IMR-90 (cell line): ENCODE results near the gene LHPP. TPM values are rescaled to one million over a fixed set of nuclear protein-coding genes. Genes with fewer than 3 reads are reported as not detected.

ENCODE experiments used
- ATAC-seq: fragments of 200-7000 bp; cut with Tn5 transposase; 2 replicates; pipeline ENCODE4 v1.9.1; 2020; ENCODE audit warnings: low read depth, mild to moderate bottlenecking, moderate library complexity
- BruUV-seq: library from RNA; stranded (reverse); fragments of 400-500 nt; replicated peaks from 2 replicates; lab custom pipeline; 2021; lab: Mats Ljungman, UMichigan
- CTCF ChIA-PET: fragments of 300-600 bp; formaldehyde crosslinking; extraction: SDS; loops from one replicate; lab custom pipeline; 2021; ENCODE audit warnings: antibody characterized with exemption; lab: Yijun Ruan, JAX
- POLR2A ChIA-PET: fragments of 300-600 bp; sonication (Branson Sonifier 250); formaldehyde crosslinking; loops from one replicate; lab custom pipeline; 2022; ENCODE audit warnings: antibody characterized with exemption; ENCODE audit not compliant: unreplicated experiment; lab: Charles Lee
- DNase-seq: peaks from one replicate; pipeline ENCODE4 v3.0.0; 2013
- H2AFZ ChIP-seq: replicated peaks from 2 replicates; pipeline ENCODE3; 2013; ENCODE audit warnings: low read length, mild to moderate bottlenecking; ENCODE audit not compliant: poor library complexity
- H2AK5ac ChIP-seq: 2 replicates; pipeline ENCODE4 v1.6.1; 2013; ENCODE audit warnings: low read depth, low read length, inconsistent platforms
- H2AK9ac ChIP-seq: replicated peaks from 2 replicates; pipeline ENCODE3; 2013; ENCODE audit warnings: mild to moderate bottlenecking, low read depth, low read length, moderate library complexity; ENCODE audit not compliant: poor library complexity
- H2BK120ac ChIP-seq: 2 replicates; pipeline ENCODE4 v1.6.1; 2013; ENCODE audit warnings: low read depth, low read length, inconsistent platforms
- H2BK15ac ChIP-seq: 3 replicates; pipeline ENCODE4 v1.6.1; 2013; ENCODE audit warnings: low read depth, low read length, inconsistent platforms
- H2BK20ac ChIP-seq: 2 replicates; pipeline ENCODE4 v1.6.1; 2013; ENCODE audit warnings: low read depth, mild to moderate bottlenecking, inconsistent platforms, low read length, moderate library complexity
- H2BK5ac ChIP-seq: 2 replicates; pipeline ENCODE4 v1.6.1; 2013; ENCODE audit warnings: mild to moderate bottlenecking, low read depth, low read length, inconsistent platforms; ENCODE audit not compliant: poor library complexity, severe bottlenecking
- H3K14ac ChIP-seq: replicated peaks from 2 replicates; pipeline ENCODE4 v1.6.1; 2013; ENCODE audit warnings: low read depth, low read length, inconsistent platforms
- H3K18ac ChIP-seq: 2 replicates; pipeline ENCODE4 v1.6.1; 2013; ENCODE audit warnings: low read depth, low read length, control low read depth
- H3K23ac ChIP-seq: 2 replicates; pipeline ENCODE4 v1.6.1; 2013; ENCODE audit warnings: low read depth, low read length, inconsistent platforms
- H3K27ac ChIP-seq: 2 replicates; pipeline ENCODE4 v1.5.1; 2013; ENCODE audit warnings: mild to moderate bottlenecking, control low read depth, low read length; ENCODE audit not compliant: insufficient read depth
- H3K27me3 ChIP-seq: 2 replicates; pipeline ENCODE4 v1.6.1; 2013; ENCODE audit warnings: low read length; ENCODE audit not compliant: control insufficient read depth, insufficient read depth
- H3K36me3 ChIP-seq: 2 replicates; pipeline ENCODE4 v1.6.1; 2013; ENCODE audit warnings: low read length, mixed read lengths; ENCODE audit not compliant: control insufficient read depth, insufficient read depth
- H3K4ac ChIP-seq: 2 replicates; pipeline ENCODE4 v1.6.1; 2013; ENCODE audit warnings: low read depth, low read length, inconsistent platforms
- H3K4me1 ChIP-seq: 2 replicates; pipeline ENCODE4 v1.6.1; 2013; ENCODE audit warnings: low read length, mixed read lengths; ENCODE audit not compliant: control insufficient read depth, insufficient read depth
- H3K4me2 ChIP-seq: 2 replicates; pipeline ENCODE4 v1.6.1; 2013; ENCODE audit warnings: low read depth, mild to moderate bottlenecking, control low read depth, low read length, moderate library complexity
- H3K4me3 ChIP-seq: 2 replicates; pipeline ENCODE4 v1.5.1; 2013; ENCODE audit warnings: low read depth, mild to moderate bottlenecking, control low read depth, low read length, moderate library complexity; ENCODE audit not compliant: insufficient read depth
- H3K56ac ChIP-seq: 2 replicates; pipeline ENCODE4 v1.6.1; 2013; ENCODE audit warnings: low read length, inconsistent platforms; ENCODE audit not compliant: insufficient read depth; ENCODE audit errors: extremely low read depth
- H3K79me1 ChIP-seq, 2 experiments: 2 replicates each; pipeline ENCODE4 v1.6.1; 2013; ENCODE audit warnings: low read length in 2 of 2, inconsistent platforms in 1 of 2, low read depth in 1 of 2
- H3K9ac ChIP-seq: 2 replicates; pipeline ENCODE4 v1.6.1; 2013; ENCODE audit warnings: low read depth, low read length, control low read depth
- H3K9me1 ChIP-seq: 2 replicates; pipeline ENCODE4 v1.6.1; 2013; ENCODE audit warnings: low read length, inconsistent platforms; ENCODE audit not compliant: insufficient read depth
- H3K9me3 ChIP-seq: 2 replicates; pipeline ENCODE4 v1.6.1; 2013; ENCODE audit warnings: low read length; ENCODE audit not compliant: control insufficient read depth, insufficient read depth
- H4K20me1 ChIP-seq: 2 replicates; pipeline ENCODE4 v1.6.1; 2013; ENCODE audit warnings: low read length, inconsistent platforms; ENCODE audit not compliant: insufficient read depth
- H4K5ac ChIP-seq: 2 replicates; pipeline ENCODE4 v1.6.1; 2013; ENCODE audit warnings: mild to moderate bottlenecking, low read depth, low read length, control low read depth
- H4K8ac ChIP-seq, 2 experiments: 2 replicates each; pipeline ENCODE4 v1.6.1; 2013; ENCODE audit warnings: low read depth in 2 of 2, low read length in 2 of 2, control low read depth in 1 of 2, inconsistent platforms in 1 of 2
- H4K91ac ChIP-seq: 2 replicates; pipeline ENCODE4 v1.6.1; 2013; ENCODE audit warnings: low read depth, low read length, inconsistent platforms; ENCODE audit not compliant: insufficient read depth
- CHD1 ChIP-seq: IDR thresholded peaks from 2 replicates; pipeline ENCODE4 v1.6.1; 2012; ENCODE audit warnings: low read depth, low read length, improper control_type of control experiment
- CTCF ChIP-seq: conservative IDR thresholded peaks from 2 replicates; pipeline ENCODE4 v1.5.1; 2012; ENCODE audit warnings: mild to moderate bottlenecking, low read depth, low read length, improper control_type of control experiment
- ELK1 ChIP-seq: fragments of 150-350 bp; IDR thresholded peaks from 2 replicates; pipeline ENCODE4 v1.6.1; 2016; ENCODE audit warnings: low read depth, mild to moderate bottlenecking, low read length, moderate library complexity, borderline replicate concordance
- MAZ ChIP-seq: IDR thresholded peaks from 2 replicates; pipeline ENCODE4 v1.6.1; 2012; ENCODE audit warnings: low read depth, mild to moderate bottlenecking, low read length, improper control_type of control experiment, moderate library complexity, borderline replicate concordance
- MXI1 ChIP-seq: IDR thresholded peaks from 2 replicates; pipeline ENCODE4 v1.6.1; 2012; ENCODE audit warnings: low read depth, mild to moderate bottlenecking, low read length, moderate library complexity, borderline replicate concordance
- POLR2A ChIP-seq: IDR thresholded peaks from 2 replicates; pipeline ENCODE4 v1.6.1; 2012; ENCODE audit warnings: mild to moderate bottlenecking, low read depth, low read length
- RCOR1 ChIP-seq: IDR thresholded peaks from 2 replicates; pipeline ENCODE4 v1.6.1; 2012; ENCODE audit warnings: mild to moderate bottlenecking, low read length, improper control_type of control experiment; ENCODE audit not compliant: insufficient replicate concordance
- RFX5 ChIP-seq: IDR thresholded peaks from 2 replicates; pipeline ENCODE4 v1.8.0; 2012; ENCODE audit warnings: low read depth, mild to moderate bottlenecking, low read length, moderate library complexity
- SMC3 ChIP-seq: fragments of 150-350 bp; IDR thresholded peaks from 2 replicates; pipeline ENCODE4 v1.6.1; 2016; ENCODE audit warnings: low read depth, mild to moderate bottlenecking, antibody characterized with exemption, low read length, moderate library complexity
- WGBS, 2 experiments: methylation state at CpG; one replicate each; pipeline versions ENCODE4 v1.1.5 to v1.1.7; 2013; ENCODE audit warnings: missing lambda C conversion rate in 2 of 2; ENCODE audit not compliant: insufficient read length in 1 of 2; ENCODE audit errors: extremely low coverage in 2 of 2; 5-methylcytosine and 5-hydroxymethylcytosine counted together
- dilution Hi-C: fragments of 300-500 bp; cut with HindIII; formaldehyde crosslinking; loops from one replicate; pipeline ENCODE4 v1.14.3; 2018; ENCODE audit warnings: low sequenced_read_pairs; ENCODE audit not compliant: unreplicated experiment
- in situ Hi-C: fragments of 300-500 bp; cut with MboI; formaldehyde crosslinking; loops from 3 replicates; pipeline ENCODE4 v1.14.3; 2019; ENCODE audit warnings: low sequenced_read_pairs, inconsistent platforms, mixed read lengths
- intact Hi-C: fragments of 100-400 bp; cut with micrococcal nuclease; formaldehyde crosslinking; loops from 2 replicates; pipeline ENCODE4 v1.10.0; 2022
- polyA plus RNA-seq, 3 experiments: library from polyadenylated mRNA; depleted of rRNA; stranded (reverse); fragments of >200 nt; gene quantifications; 2 replicates each; pipeline ENCODE4 v1.2.3, GENCODE V29; 2012; ENCODE audit warnings: low replicate concordance in 1 of 3
- total RNA-seq: library from RNA; depleted of rRNA; stranded (reverse); fragments of >200 nt; gene quantifications from 2 replicates; pipeline ENCODE4 v1.2.3, GENCODE V29; 2012

Gene LHPP
- total and polyA plus RNA-seq, 2 of the 4 experiments (the other 2 are of a cell fraction), result 2.7 to 8.3 TPM

GRCh38 chr10:124546055-124546369, 84.4 kb downstream of the LHPP start:
- intact Hi-C loops, result no loop called here

More at GRCh38 chr10:124546055-124546369, 84.4 kb downstream of the LHPP start:
- BruUV-seq, result no TSS peak
- Histone ChIP-seq H3K56ac (no peak overlapping the region), H4K91ac (no peak overlapping the region), H4K5ac (no peak overlapping the region), H4K8ac (no peak overlapping the region), H2BK120ac (no peak overlapping the region), H2AK9ac (no peak overlapping the region), H3K4me1 (no peaks in the 10 kb centered on the region), H2BK20ac (no peak overlapping the region), H3K4ac (no peak overlapping the region), H3K9me1 (no peaks in the 10 kb centered on the region), H3K36me3 (no peaks in the 10 kb centered on the region), H3K27me3 (peaks cover 4% of the 10 kb centered on the region; the same call in 1 of the 2 replicates), H2BK15ac (no peak overlapping the region), H3K9me3 (no peaks in the 10 kb centered on the region), H3K4me2 (no peak overlapping the region), H4K20me1 (no peaks in the 10 kb centered on the region; the same call in 1 of the 2 replicates), H2AK5ac (no peak overlapping the region), H2AFZ (no peak overlapping the region), H3K23ac (no peak overlapping the region), H3K4me3 (no peak overlapping the region), H3K27ac (no peak overlapping the region), H3K79me1 (no peaks in the 10 kb centered on the region), H2BK5ac (no peak overlapping the region), H3K9ac (no peak overlapping the region), H3K14ac (no peak overlapping the region), H3K18ac (no peak overlapping the region)
- ATAC-seq (no peak), DNase-seq (no peak)
- ChIA-PET POLR2A (no interaction called here), CTCF (no interaction called here)
- 100% methylated on average over 3 of the region's 9 CpGs; no CpG with 5 or more reads in 1 of the 2 experiments for WGBS, 2 experiments
- in situ Hi-C loops (loop anchor here (25.0 kb wide), 1 partner anchor 441 kb away; no protein-coding TSS in a partner anchor), dilution Hi-C loops (no loop called here)
- no peak for TF ChIP-seq CTCF
- no peak for TF ChIP-seq RCOR1
- no peak for TF ChIP-seq SMC3
- no peak for TF ChIP-seq RFX5
- no peak for TF ChIP-seq MXI1
- no peak for TF ChIP-seq MAZ
- no peak for TF ChIP-seq POLR2A
- no peak for TF ChIP-seq ELK1
- no peak for TF ChIP-seq CHD1
